Mammary epithelial cell (primary cell): ENCODE measurements around the gene ZNF805.

Source experiments
- CTCF ChIP-seq, 2 donors: IDR thresholded peaks in 1 of 2; conservative IDR thresholded peaks in 1 of 2; 2 replicates each; pipeline ENCODE4 v1.5.1; 2011 to 2012; ENCODE audit warnings: inconsistent platforms in 2 of 2, low read length in 2 of 2, mild to moderate bottlenecking in 2 of 2, control low read depth in 1 of 2, low read depth in 1 of 2; ENCODE audit not compliant: insufficient read depth in 1 of 2; ENCODE audit errors: extremely low read depth in 1 of 2
- EZH2 ChIP-seq: IDR thresholded peaks from 2 replicates; pipeline ENCODE4 v1.6.1; 2012; ENCODE audit warnings: low read length, inconsistent platforms, borderline replicate concordance

GRCh38 chr19:57249329-57249728 is 8.9 kb downstream of the ZNF805 start:
- TF ChIP-seq CTCF (conservative IDR thresholded peaks at IDR 0.05 in 1 of 2, IDR thresholded peaks at IDR 0.05 in 1 of 2; ENCODE audit: extremely low read depth in 1 of 2, insufficient read depth in 1 of 2, low read depth in 1 of 2, low read length in 2 of 2) (no peak), EZH2 (no peak)
